Activated CD4-positive, alpha-beta memory T cell treated with anti-CD3 and anti-CD28 coated beads, Interleukin-2, amount 10 ng/mL, durations not matched to agents 7 days and 5 days (primary cell): ENCODE results near the gene ASPG. TPM values are rescaled to one million over a fixed set of nuclear protein-coding genes. Genes with fewer than 3 reads are reported as not detected.

Source experiments
- CTCF ChIA-PET: fragments of 350-600 bp; sonication (Branson Sonifier 250); formaldehyde crosslinking; loops from one replicate; lab custom pipeline; 2021; ENCODE audit warnings: antibody characterized with exemption, inconsistent platforms; lab: Charles Lee
- POLR2A ChIA-PET: fragments of 350-600 bp; sonication (Branson Sonifier 250); formaldehyde crosslinking; loops from one replicate; lab custom pipeline; 2021; ENCODE audit warnings: antibody characterized with exemption; lab: Charles Lee
- DNase-seq: peaks from one replicate; pipeline ENCODE4 v3.0.0-alpha.2; 2020
- H3K27ac Mint-ChIP-seq: one replicate; pipeline ENCODE4 v1.8.0; 2021; ENCODE audit warnings: mild to moderate bottlenecking, mixed read lengths
- H3K27me3 Mint-ChIP-seq: one replicate; pipeline ENCODE4 v1.8.0; 2021; ENCODE audit warnings: mixed read lengths
- H3K36me3 Mint-ChIP-seq: one replicate; pipeline ENCODE4 v1.8.0; 2021; ENCODE audit warnings: low read depth, mixed read lengths
- H3K4me1 Mint-ChIP-seq: one replicate; pipeline ENCODE4 v1.8.0; 2021; ENCODE audit warnings: mixed read lengths
- H3K4me3 Mint-ChIP-seq: one replicate; pipeline ENCODE4 v1.8.0; 2021; ENCODE audit warnings: mild to moderate bottlenecking, mixed read lengths
- H3K9me3 Mint-ChIP-seq: one replicate; pipeline ENCODE4 v1.8.0; 2021; ENCODE audit warnings: mixed read lengths
- total RNA-seq, 2 experiments: library from RNA; stranded (reverse); gene quantifications; one replicate each; pipeline ENCODE4 v1.2.3, GENCODE V29; 2021

ASPG gene
- not detected for total RNA-seq

DNA sequence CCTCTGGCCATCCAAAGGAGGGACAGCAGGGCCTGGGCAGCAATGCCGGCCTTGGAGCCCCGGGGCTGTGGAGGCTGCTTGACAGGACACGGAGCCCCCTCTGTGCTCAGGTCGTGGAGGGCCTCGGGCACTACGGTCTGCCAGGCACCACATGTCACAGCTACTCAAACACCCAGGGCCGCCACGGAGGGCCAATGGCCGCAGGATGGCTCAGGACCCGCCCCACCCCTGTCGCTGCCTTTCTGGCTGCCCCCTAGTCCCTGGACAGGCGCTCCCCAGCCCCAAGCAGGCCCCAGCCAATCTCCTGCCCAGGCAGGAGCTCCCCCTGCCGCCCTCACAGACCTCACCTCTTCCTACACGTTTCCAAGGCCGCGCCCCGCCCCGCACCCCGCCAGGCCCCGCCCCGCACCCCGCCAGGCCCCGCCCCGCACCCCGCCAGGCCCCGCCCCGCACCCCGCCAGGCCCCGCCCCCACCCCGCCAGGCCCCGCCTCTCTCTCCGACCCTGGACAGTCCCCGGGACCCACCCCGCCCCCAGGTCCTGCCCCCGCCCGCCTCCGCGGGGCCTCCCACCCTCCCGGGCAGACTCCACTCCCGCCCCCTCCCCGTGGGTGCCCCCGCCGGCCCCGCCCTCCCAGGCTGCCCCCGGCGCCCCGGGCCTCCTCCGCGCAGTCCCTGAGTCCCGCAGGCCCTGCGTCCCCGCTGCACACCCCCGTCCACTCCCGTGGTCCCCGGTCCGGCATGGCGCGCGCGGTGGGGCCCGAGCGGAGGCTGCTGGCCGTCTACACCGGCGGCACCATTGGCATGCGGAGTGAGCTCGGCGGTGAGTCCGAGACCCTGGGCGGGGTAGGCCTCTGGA lies at the start of gene ASPG:
ASPG (plus strand) TSS at position 669 of the 857 bp plus-strand sequence; CDS start at position 740, 71 bp downstream.
- Mint-ChIP-seq H3K9me3 (no peaks in the 10 kb centered on the region), H3K36me3 (no peaks in the 10 kb centered on the region), H3K27ac (no peak within 1 kb of the TSS), H3K4me3 (no peak within 1 kb of the TSS), H3K27me3 (peaks cover 6% of the 10 kb centered on the region), H3K4me1 (no peaks in the 10 kb centered on the region)
- CTCF ChIA-PET = interaction anchor here (3.8 kb wide), 1 partner anchor 7 kb away, joined by 9 read pairs; no protein-coding TSS in a partner anchor
- DNase-seq = no peak
- POLR2A ChIA-PET = no interaction called here

DNA sequence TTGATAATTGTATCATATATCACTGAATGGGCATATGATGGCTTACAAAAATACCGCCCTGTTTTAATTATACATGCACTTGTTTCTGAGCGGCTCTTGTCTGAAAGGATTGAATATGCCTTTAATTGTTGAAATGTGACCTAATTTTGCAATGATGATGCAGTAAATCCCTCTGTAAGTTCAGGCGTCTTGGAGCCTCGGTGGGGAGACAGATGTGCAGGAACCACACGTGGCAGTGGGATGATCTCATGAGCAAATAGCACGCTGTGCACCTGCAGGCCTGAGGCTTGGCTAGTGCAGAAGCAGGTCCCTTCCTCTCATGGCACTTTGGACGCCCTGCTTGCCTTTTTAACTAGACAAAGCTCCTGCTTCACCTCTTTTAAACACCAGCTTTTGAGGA lies 49.3 kb upstream of the ASPG start:
- Mint-ChIP-seq H3K27me3 (peaks cover 32% of the 10 kb centered on the region), H3K36me3 (no peaks in the 10 kb centered on the region), H3K4me3 (no peak overlapping the region), H3K27ac (no peak overlapping the region), H3K4me1 (no peaks in the 10 kb centered on the region), H3K9me3 (no peaks in the 10 kb centered on the region)
- no peak for DNase-seq
- ChIA-PET CTCF (interaction anchor here (1.1 kb wide), 1 partner anchor 29 kb away, joined by 3 read pairs; no protein-coding TSS in a partner anchor), POLR2A (no interaction called here)

DNA sequence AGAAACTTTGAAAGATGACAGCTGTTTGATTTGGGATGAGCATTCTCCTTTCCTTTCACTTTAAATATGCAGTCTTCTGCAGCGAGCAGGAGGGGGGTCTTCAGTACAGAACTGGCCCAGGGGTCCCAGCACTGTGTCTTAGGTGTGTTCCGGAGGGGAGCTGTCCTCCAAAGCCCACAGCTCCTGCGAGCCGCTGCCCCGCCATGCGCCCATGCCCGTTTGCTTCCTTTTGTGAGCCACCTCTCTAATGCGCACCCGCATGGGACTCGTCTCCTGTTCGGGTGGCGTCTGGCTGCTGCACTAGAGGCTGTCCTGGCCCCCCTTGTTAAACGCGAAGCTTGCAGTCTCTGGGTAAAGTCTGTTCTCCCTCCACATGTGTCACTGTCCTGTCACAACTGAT lies 48.4 kb upstream of the ASPG start:
- no peaks in the 10 kb centered on the region for H3K36me3 Mint-ChIP-seq
- ChIA-PET CTCF (interaction anchor here (1.1 kb wide), 1 partner anchor 28 kb away, joined by 3 read pairs; no protein-coding TSS in a partner anchor), POLR2A (no interaction called here)
- H3K9me3 Mint-ChIP-seq = no peaks in the 10 kb centered on the region
- no peak for DNase-seq
- no peak overlapping the region for H3K27ac Mint-ChIP-seq
- H3K4me3 Mint-ChIP-seq = no peak overlapping the region
- peaks cover 28% of the 10 kb centered on the region for H3K27me3 Mint-ChIP-seq
- no peaks in the 10 kb centered on the region for H3K4me1 Mint-ChIP-seq

DNA sequence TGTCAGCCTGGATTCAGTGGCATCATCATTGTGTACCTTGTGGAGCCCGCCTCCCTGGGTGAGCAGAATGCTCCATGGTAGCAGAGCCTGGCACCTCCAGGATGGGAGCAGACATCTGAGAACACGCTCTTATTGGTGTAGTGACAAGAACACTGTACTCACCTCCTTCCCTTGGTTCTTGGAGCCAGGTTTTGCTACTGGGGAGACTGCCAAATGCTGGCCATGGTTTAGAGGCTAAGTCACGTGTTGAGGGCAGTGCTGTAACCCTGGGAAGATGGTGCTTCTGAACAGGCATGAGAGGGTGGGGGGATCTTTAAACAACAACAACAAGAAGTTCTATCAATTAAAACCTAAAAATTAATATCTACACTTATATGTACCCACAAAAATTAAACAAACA lies 47.6 kb upstream of the ASPG start:
- ChIA-PET POLR2A (no interaction called here), CTCF (no interaction called here)
- no peak overlapping the region for H3K27ac Mint-ChIP-seq
- peaks cover 25% of the 10 kb centered on the region for H3K27me3 Mint-ChIP-seq
- DNase-seq = no peak
- H3K9me3 Mint-ChIP-seq = no peaks in the 10 kb centered on the region
- no peak overlapping the region for H3K4me3 Mint-ChIP-seq
- no peaks in the 10 kb centered on the region for H3K4me1 Mint-ChIP-seq
- H3K36me3 Mint-ChIP-seq = no peaks in the 10 kb centered on the region

DNA sequence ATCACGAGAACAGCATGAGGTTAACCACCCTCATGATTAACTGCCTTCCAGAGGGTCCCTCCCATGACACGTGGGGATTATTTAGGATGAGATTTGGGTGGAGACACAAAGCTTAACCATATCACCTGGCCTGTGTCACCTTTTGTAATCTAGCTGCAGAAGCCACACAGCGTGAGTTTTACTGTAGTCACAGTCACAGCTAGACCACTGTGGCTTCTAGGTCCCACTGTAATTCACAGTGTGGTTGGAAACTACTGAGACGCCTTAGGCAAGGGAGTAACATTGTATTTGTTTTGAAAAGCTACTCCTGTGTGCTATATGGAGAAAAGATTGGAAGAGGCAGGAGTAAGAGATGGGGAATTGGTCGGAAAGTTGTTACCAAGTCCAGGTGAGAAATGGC lies 46.3 kb upstream of the ASPG start:
- no peaks in the 10 kb centered on the region for H3K36me3 Mint-ChIP-seq
- no peaks in the 10 kb centered on the region for H3K4me1 Mint-ChIP-seq
- CTCF ChIA-PET = no interaction called here
- H3K27me3 Mint-ChIP-seq = peaks cover 20% of the 10 kb centered on the region
- no peak overlapping the region for H3K4me3 Mint-ChIP-seq
- DNase-seq = no peak
- H3K27ac Mint-ChIP-seq = no peak overlapping the region
- H3K9me3 Mint-ChIP-seq = no peaks in the 10 kb centered on the region
- POLR2A ChIA-PET = no interaction called here

DNA sequence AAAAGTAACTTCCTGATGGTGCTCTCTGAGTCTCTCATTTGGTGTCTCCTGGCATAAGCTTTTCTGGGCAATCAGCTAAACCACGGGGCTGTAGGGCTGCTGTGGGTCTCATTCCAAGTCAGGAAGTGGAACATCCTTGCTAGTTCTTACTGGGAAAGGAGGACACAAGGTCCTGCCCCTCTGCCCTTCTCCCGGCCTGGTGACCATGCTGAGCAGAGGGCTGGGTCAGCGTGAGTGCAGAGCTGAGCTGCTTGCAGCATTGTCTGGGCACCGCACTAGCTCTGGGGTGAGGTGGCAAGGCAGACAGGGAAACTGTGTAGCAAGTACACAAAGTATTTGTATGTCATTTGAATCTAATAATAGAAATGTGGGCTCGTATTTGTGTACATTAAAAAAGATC lies 45.0 kb upstream of the ASPG start:
- ChIA-PET POLR2A (no interaction called here), CTCF (no interaction called here)
- H3K4me3 Mint-ChIP-seq = no peak overlapping the region
- H3K9me3 Mint-ChIP-seq = no peaks in the 10 kb centered on the region
- no peaks in the 10 kb centered on the region for H3K36me3 Mint-ChIP-seq
- H3K4me1 Mint-ChIP-seq = no peaks in the 10 kb centered on the region
- no peak overlapping the region for H3K27ac Mint-ChIP-seq
- peaks cover 15% of the 10 kb centered on the region for H3K27me3 Mint-ChIP-seq
- DNase-seq = no peak

DNA sequence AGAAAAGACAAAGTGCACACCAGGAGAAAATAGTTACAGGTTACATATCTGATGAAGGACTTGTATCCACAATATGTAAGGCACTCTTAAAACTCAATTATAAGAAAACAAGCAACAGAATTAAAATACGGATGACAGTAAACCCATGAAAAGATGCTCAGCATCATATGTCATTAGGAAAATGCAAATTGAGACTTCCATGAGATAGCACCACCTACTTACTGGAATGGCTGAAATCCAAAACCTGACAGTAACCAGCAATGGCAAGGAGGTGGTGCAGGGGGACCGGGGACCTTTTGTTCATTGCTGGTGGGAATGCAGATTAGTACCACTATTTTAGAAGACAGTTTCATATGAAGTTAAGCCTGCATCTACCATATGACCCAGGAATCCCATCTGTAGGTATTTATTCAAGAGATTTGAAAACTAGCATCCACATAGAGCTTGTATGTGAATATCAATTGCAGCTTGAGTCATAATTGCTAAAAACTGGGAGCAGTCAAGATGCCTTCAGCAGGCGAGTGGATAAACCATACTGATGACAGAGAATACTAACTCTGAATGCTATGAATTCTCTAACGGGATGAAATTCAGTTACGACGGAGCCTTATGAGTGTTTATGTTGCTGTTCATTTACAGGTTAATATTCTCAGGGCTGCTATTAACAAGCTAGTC lies 43.9 kb upstream of the ASPG start:
- Mint-ChIP-seq H3K36me3 (no peaks in the 10 kb centered on the region), H3K9me3 (no peaks in the 10 kb centered on the region), H3K27ac (no peak overlapping the region), H3K4me3 (no peak overlapping the region), H3K27me3 (peaks cover 12% of the 10 kb centered on the region), H3K4me1 (no peaks in the 10 kb centered on the region)
- no peak for DNase-seq
- ChIA-PET POLR2A (no interaction called here), CTCF (no interaction called here)

DNA sequence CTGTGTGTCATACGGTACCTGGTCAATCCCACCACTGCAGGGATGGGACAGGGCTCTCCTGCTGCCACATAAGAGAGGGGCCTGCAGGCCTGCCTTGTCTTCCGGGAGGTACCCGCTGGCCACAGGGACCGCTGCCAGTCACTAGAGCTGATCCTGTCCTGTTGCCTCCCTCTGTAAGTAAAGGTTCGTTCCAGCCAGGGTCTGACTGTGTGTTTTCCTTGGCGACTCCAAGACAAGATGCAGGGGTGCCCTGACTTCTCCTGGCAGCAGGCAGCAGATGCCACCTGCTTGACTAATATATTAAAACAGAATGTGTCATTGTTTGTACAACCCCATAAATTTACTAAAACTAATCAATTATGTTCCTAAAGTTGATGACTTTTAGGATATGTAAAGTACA lies 41.5 kb upstream of the ASPG start:
- H3K36me3 Mint-ChIP-seq = no peaks in the 10 kb centered on the region
- ChIA-PET POLR2A (no interaction called here), CTCF (no interaction called here)
- H3K27ac Mint-ChIP-seq = no peak overlapping the region
- H3K9me3 Mint-ChIP-seq = no peaks in the 10 kb centered on the region
- no peaks in the 10 kb centered on the region for H3K4me1 Mint-ChIP-seq
- no peak for DNase-seq
- no peak overlapping the region for H3K4me3 Mint-ChIP-seq
- peaks cover 5% of the 10 kb centered on the region for H3K27me3 Mint-ChIP-seq

DNA sequence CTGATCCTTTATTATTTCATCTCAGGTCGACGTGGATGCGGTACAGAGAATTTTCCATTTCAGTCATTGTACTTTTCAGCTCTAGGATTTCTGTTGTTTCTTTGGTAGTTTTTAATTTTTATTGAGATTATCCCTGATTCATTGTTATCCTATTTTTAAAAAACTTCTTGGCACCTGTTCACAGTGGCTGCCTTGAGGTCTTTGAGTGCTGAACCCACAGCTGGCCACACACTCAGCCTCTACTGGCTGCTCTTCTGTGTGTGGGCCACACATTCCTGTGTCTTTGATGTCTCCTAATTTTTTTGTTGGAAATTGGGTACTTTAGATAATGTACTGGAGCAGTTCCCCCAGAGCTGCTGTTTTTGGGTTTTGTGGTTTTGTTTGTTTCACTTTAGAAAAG lies 37.7 kb upstream of the ASPG start:
- no peaks in the 10 kb centered on the region for H3K9me3 Mint-ChIP-seq
- no peaks in the 10 kb centered on the region for H3K4me1 Mint-ChIP-seq
- no peaks in the 10 kb centered on the region for H3K36me3 Mint-ChIP-seq
- no peak overlapping the region for H3K4me3 Mint-ChIP-seq
- peaks cover 5% of the 10 kb centered on the region for H3K27me3 Mint-ChIP-seq
- no peak overlapping the region for H3K27ac Mint-ChIP-seq
- POLR2A ChIA-PET = no interaction called here
- CTCF ChIA-PET = no interaction called here
- no peak for DNase-seq

DNA sequence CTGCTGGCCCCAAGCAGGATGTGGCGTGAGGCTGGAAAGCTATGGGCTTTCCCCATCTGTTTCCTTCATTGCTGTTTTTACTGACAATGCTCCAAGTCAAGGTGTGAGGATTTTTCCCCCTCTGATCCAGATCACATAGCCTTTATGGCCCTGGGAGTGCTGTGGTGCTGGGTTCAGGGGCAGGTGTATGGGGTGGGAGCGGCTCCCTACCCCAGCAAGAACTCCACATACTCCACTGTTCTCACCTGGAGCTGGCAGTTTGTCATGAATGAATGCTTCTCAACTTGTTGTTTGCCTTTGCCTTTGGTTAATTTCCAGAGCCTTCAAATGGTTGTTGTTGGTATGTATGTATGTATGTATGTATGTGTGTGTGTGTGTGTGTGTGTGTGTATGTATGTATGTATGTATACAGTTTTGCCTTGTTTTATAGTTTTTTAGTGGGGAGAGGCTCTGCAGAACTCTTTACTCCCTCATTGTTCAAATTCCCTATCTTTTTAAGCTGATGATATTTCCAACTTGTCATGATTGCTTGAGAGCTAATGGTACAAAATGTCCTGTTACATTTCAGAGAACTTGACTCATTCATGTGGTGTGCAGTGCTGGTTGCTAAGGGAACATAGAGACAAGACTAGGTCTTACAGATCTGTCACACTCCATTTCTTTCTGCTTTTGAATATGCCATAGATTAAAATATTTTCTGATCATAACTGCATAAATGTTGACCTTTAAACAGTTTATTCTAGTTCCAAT lies 36.6 kb upstream of the ASPG start:
- H3K27me3 Mint-ChIP-seq = peaks cover 8% of the 10 kb centered on the region
- no peak overlapping the region for H3K27ac Mint-ChIP-seq
- CTCF ChIA-PET = interaction anchor here (1.1 kb wide), 1 partner anchor 29 kb away, joined by 3 read pairs; no protein-coding TSS in a partner anchor
- POLR2A ChIA-PET = no interaction called here
- no peak for DNase-seq
- no peaks in the 10 kb centered on the region for H3K36me3 Mint-ChIP-seq
- H3K4me1 Mint-ChIP-seq = no peaks in the 10 kb centered on the region
- no peak overlapping the region for H3K4me3 Mint-ChIP-seq
- no peaks in the 10 kb centered on the region for H3K9me3 Mint-ChIP-seq

DNA sequence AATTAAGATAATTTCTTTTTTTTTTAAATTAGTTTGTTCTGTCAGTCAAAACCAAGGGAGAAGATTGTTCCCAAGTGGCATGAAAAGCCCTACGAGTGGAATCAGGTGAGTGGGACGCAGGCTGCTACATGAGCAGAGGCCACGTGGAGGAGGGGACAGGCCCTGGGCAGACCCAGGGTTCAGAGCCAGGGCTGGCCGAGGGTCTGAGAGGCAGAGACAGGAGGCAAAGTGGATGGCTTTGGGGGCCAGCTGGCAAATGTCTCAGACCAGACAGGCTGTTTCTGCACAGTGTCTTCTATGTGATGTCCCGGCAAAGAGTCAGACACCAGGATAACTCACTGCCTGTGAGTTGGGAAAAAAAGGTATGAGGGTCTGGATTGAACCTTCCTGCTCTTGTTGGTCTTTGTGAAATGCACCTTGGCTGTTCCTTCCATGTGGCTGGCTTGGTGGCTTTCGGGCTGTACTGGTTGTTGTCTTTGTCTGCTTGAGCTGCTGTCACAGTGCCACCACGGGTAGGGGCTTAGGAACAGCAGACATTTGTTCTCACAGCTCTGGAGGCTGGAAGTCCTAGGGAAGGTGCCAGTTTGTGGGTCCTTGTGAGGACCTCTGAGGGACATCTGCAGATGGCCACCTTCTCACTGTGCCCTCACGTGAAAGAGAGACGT lies 35.8 kb upstream of the ASPG start:
- Mint-ChIP-seq H3K27ac (no peak overlapping the region), H3K9me3 (no peaks in the 10 kb centered on the region), H3K36me3 (no peaks in the 10 kb centered on the region), H3K27me3 (peaks cover 9% of the 10 kb centered on the region), H3K4me1 (no peaks in the 10 kb centered on the region), H3K4me3 (no peak overlapping the region)
- ChIA-PET POLR2A (no interaction called here), CTCF (interaction anchor here (1.1 to 3.3 kb wide), 2 partner anchors 27 to 28 kb away, joined by 3 to 15 read pairs; no protein-coding TSS in a partner anchor)
- DNase-seq = no peak

DNA sequence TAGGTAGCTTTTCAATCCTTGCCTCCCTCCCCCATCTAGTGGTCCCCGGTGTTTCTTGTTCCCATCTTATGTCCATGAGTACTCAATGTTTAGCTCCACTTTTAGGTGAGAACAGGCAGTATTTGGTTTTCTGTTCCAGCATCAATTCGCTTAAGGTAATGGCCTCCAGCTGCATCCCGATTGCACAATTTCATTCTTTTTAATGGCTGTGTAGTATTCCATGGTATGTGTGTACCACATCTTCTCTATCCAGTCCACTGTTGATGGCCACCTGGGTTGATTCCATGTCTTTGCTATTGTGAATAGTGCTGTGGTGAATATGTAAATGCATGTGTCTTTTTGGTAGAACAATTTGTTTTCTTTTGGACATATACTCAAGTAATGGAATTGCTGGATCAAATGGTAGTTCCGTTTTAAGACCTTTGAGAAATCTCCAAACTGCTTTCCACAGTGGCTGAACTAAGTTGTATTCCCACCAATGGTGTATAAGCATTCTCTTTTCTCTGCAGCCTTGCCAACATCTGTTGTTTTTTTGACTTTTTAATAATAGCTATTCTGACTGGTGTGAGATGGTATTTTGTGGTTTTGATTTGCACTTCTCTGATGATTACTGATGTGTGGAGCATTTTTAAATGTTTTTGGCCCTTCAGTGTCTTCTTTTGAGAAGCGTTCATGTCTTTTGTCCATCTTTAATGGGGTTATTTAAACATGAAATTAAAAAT lies 34.2 kb upstream of the ASPG start:
- no peak for DNase-seq
- Mint-ChIP-seq H3K27me3 (peaks cover 11% of the 10 kb centered on the region), H3K4me3 (no peak overlapping the region), H3K36me3 (no peaks in the 10 kb centered on the region), H3K27ac (no peak overlapping the region), H3K4me1 (no peaks in the 10 kb centered on the region), H3K9me3 (no peaks in the 10 kb centered on the region)
- ChIA-PET POLR2A (no interaction called here), CTCF (interaction anchor here (3.3 kb wide), 1 partner anchor 26 kb away, joined by 15 read pairs; no protein-coding TSS in a partner anchor)
